ENCODE measurements around the gene SLC52A1.

The SLC52A1 gene

GRCh38 chr17:5035315-5035714 is at the start of gene SLC52A1:
SLC52A1 (minus strand) TSS chr17:5035426; CDS start chr17:5034606, 820 bp downstream.
- H3K4me2 ChIP-seq (ENCODE audit: low read depth, low read length), result no peak within 1 kb of the TSS
- no peak for DNase-seq

DNA sequence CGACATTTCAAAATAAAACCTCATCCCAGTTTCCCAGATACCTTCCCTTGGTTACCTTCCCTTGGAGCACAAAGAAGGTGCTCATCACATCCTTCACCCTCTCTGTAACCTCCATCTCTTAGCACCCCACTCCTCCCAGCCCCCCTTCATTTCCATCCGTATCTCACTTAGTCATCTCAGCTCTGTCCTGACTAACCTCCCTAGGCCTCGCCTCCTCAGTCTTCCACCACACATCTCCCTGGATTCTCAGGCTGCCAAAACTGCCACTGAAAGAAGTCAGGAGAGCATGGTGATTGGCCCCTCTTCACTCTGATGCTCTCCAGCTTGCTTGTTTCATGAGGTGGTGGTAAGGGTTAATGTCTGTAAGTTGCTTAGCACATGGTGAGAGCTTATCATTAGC is 45.4 kb upstream of the SLC52A1 start:
- H3K79me2 ChIP-seq (ENCODE audit: low read length), result no peaks in the 10 kb centered on the region
- H3K4me1 ChIP-seq (ENCODE audit: low read length), result no peaks in the 10 kb centered on the region
- no peak overlapping the region for H3K4me3 ChIP-seq (ENCODE audit: low read length)
- no peaks in the 10 kb centered on the region for H3F3A ChIP-seq (ENCODE audit: insufficient read depth, low read length)
- no peak overlapping the region for H3K27ac ChIP-seq (ENCODE audit: low read length)
- H2AFZ ChIP-seq (ENCODE audit: low read length), result no peak overlapping the region
- H3K9ac ChIP-seq (ENCODE audit: low read length), result no peak overlapping the region
- peaks cover 1% of the 10 kb centered on the region; the same call in 1 of the 2 replicates for H3K27me3 ChIP-seq (replicated peaks; ENCODE audit: insufficient read depth, low read length)
- H3K36me3 ChIP-seq (replicated peaks; ENCODE audit: insufficient read depth, low read length), result no peaks in the 10 kb centered on the region
- DNase-seq, result no peak
- H3K9me3 ChIP-seq (replicated peaks; ENCODE audit: insufficient read depth, low read length), result no peaks in the 10 kb centered on the region
- no peaks in the 10 kb centered on the region for H3K9me2 ChIP-seq (replicated peaks; ENCODE audit: insufficient read depth, low read length)
- H3K4me2 ChIP-seq (ENCODE audit: low read depth, low read length), result no peak overlapping the region
- TF ChIP-seq CTCF (IDR thresholded peaks at IDR 0.05; ENCODE audit: low read length) (no peak), EZH2phosphoT487 (IDR thresholded peaks at IDR 0.05; ENCODE audit: low read length) (no peak), EZH2 (optimal IDR thresholded peaks at IDR 0.05; ENCODE audit: low read depth, low read length) (no peak)
- H4K20me1 ChIP-seq (ENCODE audit: insufficient read depth, low read length), result no peaks in the 10 kb centered on the region

More at GRCh38 chr17:5035315-5035714, at the start of gene SLC52A1:
- Histone ChIP-seq H3K9ac (ENCODE audit: low read length) (no peak within 1 kb of the TSS), H3K27ac (ENCODE audit: low read length) (no peak within 1 kb of the TSS), H2AFZ (ENCODE audit: low read length) (no peak within 1 kb of the TSS), H3K9me2 (replicated peaks; ENCODE audit: insufficient read depth, low read length) (no peaks in the 10 kb centered on the region), H4K20me1 (ENCODE audit: insufficient read depth, low read length) (no peaks in the 10 kb centered on the region), H3K9me3 (replicated peaks; ENCODE audit: insufficient read depth, low read length) (no peaks in the 10 kb centered on the region), H3K4me3 (ENCODE audit: low read length) (no peak within 1 kb of the TSS), H3K27me3 (replicated peaks; ENCODE audit: insufficient read depth, low read length) (no peaks in the 10 kb centered on the region), H3F3A (ENCODE audit: insufficient read depth, low read length) (peaks cover 7% of the 10 kb centered on the region), H3K36me3 (replicated peaks; ENCODE audit: insufficient read depth, low read length) (no peaks in the 10 kb centered on the region), H3K79me2 (ENCODE audit: low read length) (no peaks in the 10 kb centered on the region), H3K4me1 (ENCODE audit: low read length) (peaks cover 8% of the 10 kb centered on the region; the same call in 1 of the 2 replicates)
- no peak for TF ChIP-seq CTCF (IDR thresholded peaks at IDR 0.05; ENCODE audit: low read length)

GRCh38 chr17:5078106-5079028 is 43.1 kb upstream of the SLC52A1 start, which contains the start of gene ZFP3:
ZFP3 (plus strand) TSS chr17:5078467; CDS start chr17:5091505, 13,038 bp downstream.
- no peaks in the 10 kb centered on the region for H3F3A ChIP-seq (ENCODE audit: insufficient read depth, low read length)
- DNase-seq, result no peak
- H3K4me3 ChIP-seq (ENCODE audit: low read length), result no peak within 1 kb of the TSS
- no peak within 1 kb of the TSS for H2AFZ ChIP-seq (ENCODE audit: low read length)
- H3K9ac ChIP-seq (ENCODE audit: low read length), result no peak within 1 kb of the TSS
- H3K27ac ChIP-seq (ENCODE audit: low read length), result no peak within 1 kb of the TSS
- H3K4me2 ChIP-seq (ENCODE audit: low read depth, low read length), result no peak within 1 kb of the TSS
- H3K79me2 ChIP-seq (ENCODE audit: low read length), result no peaks in the 10 kb centered on the region
- H3K9me3 ChIP-seq (replicated peaks; ENCODE audit: insufficient read depth, low read length), result no peaks in the 10 kb centered on the region
- no peaks in the 10 kb centered on the region for H3K9me2 ChIP-seq (replicated peaks; ENCODE audit: insufficient read depth, low read length)
- no peaks in the 10 kb centered on the region for H3K36me3 ChIP-seq (replicated peaks; ENCODE audit: insufficient read depth, low read length)
- H4K20me1 ChIP-seq (ENCODE audit: insufficient read depth, low read length), result no peaks in the 10 kb centered on the region
- no peaks in the 10 kb centered on the region for H3K27me3 ChIP-seq (replicated peaks; ENCODE audit: insufficient read depth, low read length)
- TF ChIP-seq EZH2phosphoT487 (IDR thresholded peaks at IDR 0.05; ENCODE audit: low read length) (no peak), EZH2 (optimal IDR thresholded peaks at IDR 0.05; ENCODE audit: low read depth, low read length) (no peak), CTCF (IDR thresholded peaks at IDR 0.05; ENCODE audit: low read length) (no peak)
- H3K4me1 ChIP-seq (ENCODE audit: low read length), result no peaks in the 10 kb centered on the region
